K562 (cell line): ENCODE data around the gene LINS1. TPM values are rescaled to one million over a fixed set of nuclear protein-coding genes. Genes with fewer than 3 reads are reported as not detected.

Experiments
- ATAC-seq: fragments of 200-7000 bp; cut with Tn5 transposase; 3 replicates; pipeline ENCODE4 v1.9.1; 2020; ENCODE audit warnings: moderate library complexity
- BruUV-seq: library from RNA; stranded (reverse); fragments of 400-500 nt; replicated peaks from 2 replicates; lab custom pipeline; 2021; lab: Mats Ljungman, UMichigan
- CTCF ChIA-PET: fragments of 300-600 bp; formaldehyde crosslinking; extraction: SDS; loops from one replicate; lab custom pipeline; 2021; ENCODE audit warnings: low intra/inter-chr PET ratio; lab: Yijun Ruan, JAX
- POLR2A ChIA-PET: fragments of 300-600, 350-650 bp; sonication (Branson Sonifier 250); formaldehyde crosslinking; extraction: SDS; loops from one replicate; lab custom pipeline; 2021; ENCODE audit warnings: antibody characterized with exemption, inconsistent platforms; lab: Yijun Ruan, JAX
- DNase-seq, 4 experiments: peaks; one replicate each; pipeline versions ENCODE4 v3.0.0 to v3.0.0-alpha.2; 2011 to 2018; ENCODE audit warnings: low spot score in 3 of 4, mixed read lengths in 3 of 4; ENCODE audit errors: extremely low read depth in 1 of 4
- FAIRE-seq: peaks from 2 replicates; lab custom pipeline; 2011; peaks lifted over from hg19 to GRCh38; lab: Jason Lieb, UNC
- H2AFZ ChIP-seq: 2 replicates; pipeline ENCODE4 v1.6.0; 2011; ENCODE audit warnings: low read depth, low read length, control low read depth, inconsistent platforms
- H3K27ac ChIP-seq: fragments of 200-600 bp; 3 replicates; pipeline ENCODE4 v1.8.0; 2011; ENCODE audit warnings: low read depth, mild to moderate bottlenecking, control low read depth, inconsistent platforms, low read length, moderate library complexity, mixed read lengths; ENCODE audit errors: extremely low read depth
- H3K27me3 ChIP-seq, 2 experiments: fragments of 300-600 bp in 1 of 2; 2 replicates in 1 of 2; 3 replicates in 1 of 2; pipeline versions ENCODE4 v1.6.0 to v1.8.0; 2011; ENCODE audit warnings: inconsistent platforms in 2 of 2, low read length in 2 of 2, mild to moderate bottlenecking in 1 of 2, mixed read lengths in 1 of 2, moderate library complexity in 1 of 2; ENCODE audit not compliant: control insufficient read depth in 2 of 2, insufficient read depth in 2 of 2
- H3K36me3 ChIP-seq: fragments of 300-600 bp; 3 replicates; pipeline ENCODE4 v1.8.0; 2011; ENCODE audit warnings: mild to moderate bottlenecking, low read length, inconsistent platforms; ENCODE audit not compliant: control insufficient read depth, insufficient read depth
- H3K4me1 ChIP-seq, 2 experiments: fragments of 200-600 bp in 1 of 2; replicated peaks in 1 of 2; 2 replicates in 1 of 2; 3 replicates in 1 of 2; pipeline versions ENCODE4 v1.5.1 to v1.8.0; 2011; ENCODE audit warnings: inconsistent platforms in 2 of 2, low read length in 2 of 2, mild to moderate bottlenecking in 1 of 2, mixed read lengths in 1 of 2, moderate library complexity in 1 of 2; ENCODE audit not compliant: control insufficient read depth in 2 of 2, insufficient read depth in 2 of 2
- H3K4me2 ChIP-seq: 2 replicates; pipeline ENCODE4 v1.6.1; 2011; ENCODE audit warnings: low read length, control low read depth, inconsistent platforms, mixed read lengths; ENCODE audit not compliant: insufficient read depth
- H3K4me3 ChIP-seq: fragments of 200-600 bp; sonication (generic), shearing (Covaris generic); 2 replicates; pipeline ENCODE4 v1.5.1; 2016; ENCODE audit warnings: control low read depth, inconsistent platforms
- H3K79me2 ChIP-seq: fragments of 200-600 bp; 3 replicates; pipeline ENCODE4 v1.8.0; 2011; ENCODE audit warnings: low read length, inconsistent platforms; ENCODE audit not compliant: control insufficient read depth, insufficient read depth
- H3K9ac ChIP-seq, 2 experiments: 2 replicates each; pipeline versions ENCODE4 v1.6.0 to v1.6.1; 2011; ENCODE audit warnings: low read depth in 2 of 2, low read length in 2 of 2, control low read depth in 1 of 2, inconsistent platforms in 1 of 2, mild to moderate bottlenecking in 1 of 2, mixed read lengths in 1 of 2; ENCODE audit not compliant: insufficient read depth in 1 of 2
- H3K9me1 ChIP-seq: one replicate; pipeline ENCODE4 v1.6.0; 2011; ENCODE audit warnings: inconsistent platforms, mild to moderate bottlenecking, low read length, moderate library complexity; ENCODE audit not compliant: control insufficient read depth, insufficient read depth
- H3K9me3 ChIP-seq: replicated peaks from 2 replicates; pipeline ENCODE4 v1.5.1; 2011; ENCODE audit warnings: low read depth, low read length, inconsistent platforms; ENCODE audit not compliant: control insufficient read depth, insufficient read depth
- H4K20me1 ChIP-seq: replicated peaks from 2 replicates; pipeline ENCODE4 v1.6.1; 2011; ENCODE audit warnings: low read length, inconsistent platforms, mixed read lengths; ENCODE audit not compliant: control insufficient read depth, insufficient read depth
- BACH1 ChIP-seq: fragments of 200-800 bp; sonication (Bioruptor generic); IDR thresholded peaks from 2 replicates; pipeline ENCODE4 v1.6.1; 2016; ENCODE audit warnings: missing genetic modification characterization, missing compliant biosample characterization
- BHLHE40 ChIP-seq: IDR thresholded peaks from 2 replicates; pipeline ENCODE4 v1.6.1; 2011; ENCODE audit warnings: low read length, improper control_type of control experiment
- DLX4 ChIP-seq: fragments of 250-450 bp; sonication (Bioruptor Pico); IDR thresholded peaks from 2 replicates; pipeline ENCODE4 v1.6.1; 2021; ENCODE audit warnings: mild to moderate bottlenecking
- MLLT1 ChIP-seq, 2 experiments: fragments of 450-650 bp; IDR thresholded peaks; 2 replicates each; pipeline ENCODE4 v1.6.1; 2016
- PTRF ChIP-seq: fragments of 450-650 bp; IDR thresholded peaks from 2 replicates; pipeline ENCODE4 v1.6.1; 2016; ENCODE audit warnings: mild to moderate bottlenecking, missing genetic modification characterization, missing compliant biosample characterization
- THAP7 ChIP-seq: fragments of 250-450 bp; sonication (Bioruptor Pico); IDR thresholded peaks from 2 replicates; pipeline ENCODE4 v1.5.0; 2021
- WGBS: fragments of 100-300 bp; shearing (Covaris generic); methylation state at CpG from one replicate; pipeline ENCODE4 v1.1.6; 2016; ENCODE audit warnings: low coverage, mixed read lengths; ENCODE audit not compliant: insufficient coverage; ENCODE audit errors: missing lambda C conversion rate; 5-methylcytosine and 5-hydroxymethylcytosine counted together
- in situ Hi-C: fragments of 300-500 bp; cut with MboI; formaldehyde crosslinking; loops from 4 replicates; pipeline ENCODE4 v1.15.0; 2018; ENCODE audit warnings: inconsistent platforms, mixed read lengths
- intact Hi-C: fragments of 100-400 bp; cut with micrococcal nuclease; formaldehyde crosslinking; loops from 2 replicates; pipeline ENCODE4 v1.14.2; 2022
- polyA plus RNA-seq, 8 experiments: library from polyadenylated mRNA; depleted of rRNA in 4 of 8; stranded (reverse) in 5 of 8; unstranded in 3 of 8; fragments of >200 nt; fragmentation: Nextera tagmentation in 2 of 8; fragmentation: Illumina TruSeq in 1 of 8; extraction: Ambion mirVana in 2 of 8; extraction: Trizol in 1 of 8; gene quantifications; 2 replicates each; pipeline versions ENCODE4 v1.2.1 to v1.2.3, GENCODE V29; 2011 to 2014; ENCODE audit warnings: inconsistent platforms in 1 of 8, missing spikeins in 1 of 8
- total RNA-seq, 7 experiments: library from RNA; depleted of rRNA in 6 of 7; stranded (reverse); fragments of >200 nt in 6 of 7; fragmentation: Illumina TruSeq in 2 of 7; extraction: Trizol in 2 of 7; gene quantifications; 2 replicates each; pipeline versions ENCODE4 v1.2.1 to v1.2.3, GENCODE V29; 2011 to 2021; ENCODE audit warnings: low replicate concordance in 1 of 7

The LINS1 gene
- total and polyA plus RNA-seq, 9 of the 15 experiments (the other 6 are each of a cell fraction or from before 2014, with no cell fraction given): 15.4 to 31.4 (median 24.6) TPM

GRCh38 chr15:100528833-100529428 lies 73.1 kb downstream of the LINS1 start, which contains the start of gene CERS3:
TSS of gene CERS3 (minus strand) at chr15:100528950. CDS start at chr15:100501849, 27,101 bp downstream.
- intact Hi-C loops: no loop called here
- BruUV-seq: no TSS peak
- Histone ChIP-seq H2AFZ (no peak within 1 kb of the TSS), H4K20me1 (no peaks in the 10 kb centered on the region; the same call in 1 of the 2 replicates), H3K9me1 (no peaks in the 10 kb centered on the region), H3K36me3 (no peaks in the 10 kb centered on the region), H3K9me3 (no peaks in the 10 kb centered on the region), H3K4me2 (no peak within 1 kb of the TSS), H3K27ac (no peak within 1 kb of the TSS), H3K4me1 (no peaks in the 10 kb centered on the region; a peak in 1 of 5 replicates), H3K27me3 (peaks cover 20 to 44% of the 10 kb centered on the region in 2 experiments; a peak in 4 of 5 replicates), H3K4me3 (no peak within 1 kb of the TSS), H3K9ac (no peak within 1 kb of the TSS), H3K79me2 (no peaks in the 10 kb centered on the region)
- CTCF ChIA-PET: no interaction called here
- in situ Hi-C loops: no loop called here
- DNase-seq (no peak), ATAC-seq (no peak), FAIRE-seq (no peak)
- TF ChIP-seq DLX4 (no peak), PTRF (tag) (no peak), BACH1 (no peak)
- WGBS: 0% methylated on average over 10 of the region's 10 CpGs
- POLR2A ChIA-PET: interaction anchor here (1.1 to 1.3 kb wide), 2 partner anchors 10 to 35 kb away, joined by 4 read pairs; no protein-coding TSS in a partner anchor

GRCh38 chr15:100526027-100526481 lies 75.9 kb downstream of the LINS1 start:
- Histone ChIP-seq H4K20me1 (no peaks in the 10 kb centered on the region; the same call in 1 of the 2 replicates), H3K36me3 (no peaks in the 10 kb centered on the region), H3K4me3 (no peak overlapping the region), H3K9ac (no peak overlapping the region), H3K27ac (no peak overlapping the region), H3K79me2 (no peaks in the 10 kb centered on the region), H2AFZ (no peak overlapping the region), H3K4me1 (no peaks in the 10 kb centered on the region), H3K9me3 (no peaks in the 10 kb centered on the region), H3K4me2 (no peak overlapping the region), H3K27me3 (peaks cover 9 to 23% of the 10 kb centered on the region in 2 experiments; a peak in 4 of 5 replicates)
- no peak for DNase-seq
- in situ Hi-C loops: no loop called here
- no peak for FAIRE-seq
- POLR2A ChIA-PET: no interaction called here
- ATAC-seq: no peak
- CTCF ChIA-PET: no interaction called here
- 2% methylated on average over 6 of the region's 6 CpGs for WGBS
- no peak for TF ChIP-seq THAP7 (CRISPR knock-in tag)
- no peak for TF ChIP-seq BHLHE40
- no peak for TF ChIP-seq MLLT1 (IDR thresholded peaks at IDR 0.05)
- TF ChIP-seq, all 486 proteins: peak for 0
- H3K9me1 ChIP-seq: no peaks in the 10 kb centered on the region
- no TSS peak for BruUV-seq
- intact Hi-C loops: no loop called here
